GM13976 (cell line): ENCODE data around the gene ADAM8.

Experiments used
- DNase-seq: peaks from one replicate; pipeline ENCODE4 v3.0.0; 2012; ENCODE audit warnings: low spot score
- CTCF ChIP-seq: IDR thresholded peaks from 2 replicates; pipeline ENCODE4 v1.5.1; 2012; ENCODE audit warnings: borderline replicate concordance, mild to moderate bottlenecking; ENCODE audit not compliant: insufficient read depth; ENCODE audit errors: extremely low read depth, missing control alignments, control extremely low read depth
- in situ Hi-C: fragments of 300-500 bp; cut with MboI; formaldehyde crosslinking; loops from one replicate; pipeline ENCODE4 v1.12.0; 2022; ENCODE audit warnings: low sequenced_read_pairs, mixed read lengths, inconsistent platforms; ENCODE audit not compliant: unreplicated experiment

Gene ADAM8

GRCh38 chr10:133309100-133309719, 32.5 kb upstream of the ADAM8 start:
- in situ Hi-C loops, result no loop called here
- peak; percentile 99 for DNase-seq
- no peak for TF ChIP-seq CTCF

- TF ChIP-seq CTCF, result no peak
- in situ Hi-C loops, result no loop called here
- peak; percentile 92 for DNase-seq
Measured at GRCh38 chr10:133308421-133309099, 31.9 kb upstream of the ADAM8 start, which contains the start of the genes TUBGCP2 and ZNF511. Gene TUBGCP2, minus strand, starts transcription at chr10:133308872. Its CDS starts 5,931 bp downstream, at chr10:133302941. Gene ZNF511, plus strand, starts transcription at chr10:133308914. Its CDS starts 30 bp downstream, at chr10:133308944.

- peak; percentile 72 for TF ChIP-seq CTCF
- in situ Hi-C loops, result no loop called here
- peak; percentile 76 for DNase-seq
Measured at GRCh38 chr10:133307776-133308420, 31.2 kb upstream of the ADAM8 start.

- in situ Hi-C loops, result no loop called here
- no peak for DNase-seq
- TF ChIP-seq CTCF, result no peak
Measured at GRCh38 chr10:133306941-133307379, 30.3 kb upstream of the ADAM8 start.

GRCh38 chr10:133306097-133306476, 29.4 kb upstream of the ADAM8 start:
- in situ Hi-C loops, result no loop called here
- no peak for DNase-seq
- TF ChIP-seq CTCF, result no peak

- no peak for DNase-seq
- in situ Hi-C loops, result no loop called here
- TF ChIP-seq CTCF, result no peak
Measured at GRCh38 chr10:133303206-133303605, 26.5 kb upstream of the ADAM8 start.
